HUES48 (cell line): Measurements from ENCODE around the gene FGD5.

Experiments
- H3K27ac ChIP-seq: one replicate; pipeline ENCODE4 v1.7.0; 2013; ENCODE audit warnings: low read depth, low read length, inconsistent platforms
- H3K27me3 ChIP-seq: 2 replicates; pipeline ENCODE4 v1.6.1; 2013; ENCODE audit warnings: mild to moderate bottlenecking, low read length; ENCODE audit not compliant: control insufficient read depth, insufficient read depth
- H3K36me3 ChIP-seq: 2 replicates; pipeline ENCODE4 v1.6.1; 2013; ENCODE audit warnings: low read length; ENCODE audit not compliant: control insufficient read depth, insufficient read depth
- H3K4me1 ChIP-seq: 2 replicates; pipeline ENCODE4 v1.6.1; 2013; ENCODE audit warnings: mild to moderate bottlenecking, low read length; ENCODE audit not compliant: control insufficient read depth, insufficient read depth
- H3K4me3 ChIP-seq: 2 replicates; pipeline ENCODE4 v1.5.1; 2013; ENCODE audit warnings: mild to moderate bottlenecking, low read depth, low read length
- H3K9ac ChIP-seq: 2 replicates; pipeline ENCODE4 v1.6.1; 2013; ENCODE audit warnings: mild to moderate bottlenecking, low read depth, low read length, moderate library complexity
- H3K9me3 ChIP-seq: 2 replicates; pipeline ENCODE4 v1.6.1; 2013; ENCODE audit warnings: low read length; ENCODE audit not compliant: control insufficient read depth, insufficient read depth

The FGD5 gene

DNA sequence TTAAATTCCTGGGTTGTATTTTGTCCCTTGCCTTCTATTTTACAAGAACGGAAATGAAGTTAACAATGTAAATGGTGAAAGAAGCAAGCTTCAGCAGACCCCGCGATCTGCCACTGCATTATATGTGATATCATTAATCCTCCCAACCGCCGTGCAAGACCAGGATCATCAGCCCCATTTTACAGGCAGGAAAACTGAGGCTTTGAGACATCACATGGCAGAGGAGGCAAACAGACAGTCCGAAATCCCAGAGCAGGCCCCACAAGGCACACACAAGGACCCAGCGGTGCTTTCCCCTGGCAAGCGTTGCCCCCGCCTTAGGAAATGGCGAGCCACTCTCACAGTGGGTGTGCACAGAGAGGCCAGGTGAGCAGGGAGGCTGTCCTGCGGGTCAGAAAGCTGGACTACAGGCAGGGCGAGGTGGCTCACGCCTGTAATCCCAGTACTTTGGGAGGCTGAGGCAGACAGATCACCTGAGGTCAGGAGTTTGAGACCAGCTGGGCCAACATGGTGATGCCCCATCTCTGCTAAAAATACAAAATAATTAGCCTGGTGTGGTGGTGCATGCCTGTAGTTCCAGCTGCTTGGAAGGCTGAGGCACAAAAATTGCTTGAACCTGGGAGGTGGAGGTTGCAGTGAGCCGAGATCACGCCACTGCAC, 16.2 kb downstream of the FGD5 start:
- H3K27me3 ChIP-seq, result no peaks in the 10 kb centered on the region
- H3K4me3 ChIP-seq, result no peak overlapping the region
- H3K9ac ChIP-seq, result no peak overlapping the region
- no peak overlapping the region for H3K27ac ChIP-seq
- H3K4me1 ChIP-seq, result peaks cover 21% of the 10 kb centered on the region
- H3K9me3 ChIP-seq, result no peaks in the 10 kb centered on the region
- H3K36me3 ChIP-seq, result no peaks in the 10 kb centered on the region

DNA sequence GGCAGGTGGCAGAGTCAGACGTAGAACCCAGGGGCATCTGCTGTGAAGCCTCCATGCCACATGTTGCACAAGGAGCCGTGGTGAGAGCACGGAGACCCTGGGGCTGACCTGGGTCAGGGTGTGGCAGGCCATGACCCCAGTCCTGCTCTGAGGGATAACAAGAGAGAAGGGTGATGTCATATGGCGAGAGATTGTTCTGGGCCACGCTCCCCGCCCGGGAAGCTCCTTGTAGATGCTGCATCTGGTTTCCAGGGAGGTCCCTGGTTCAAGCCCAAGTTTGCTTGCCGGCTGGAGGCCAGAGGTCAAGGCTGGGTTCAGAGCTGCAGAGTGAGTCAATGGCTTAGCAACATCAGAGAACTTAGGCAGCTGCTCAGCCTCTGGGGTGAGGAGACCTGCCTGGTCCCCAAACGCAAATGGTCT, 17.3 kb downstream of the FGD5 start:
- H3K27me3 ChIP-seq, result no peaks in the 10 kb centered on the region
- H3K36me3 ChIP-seq, result no peaks in the 10 kb centered on the region
- H3K4me3 ChIP-seq, result no peak overlapping the region
- H3K27ac ChIP-seq, result no peak overlapping the region
- no peak overlapping the region for H3K9ac ChIP-seq
- peaks cover 17% of the 10 kb centered on the region for H3K4me1 ChIP-seq
- no peaks in the 10 kb centered on the region for H3K9me3 ChIP-seq

DNA sequence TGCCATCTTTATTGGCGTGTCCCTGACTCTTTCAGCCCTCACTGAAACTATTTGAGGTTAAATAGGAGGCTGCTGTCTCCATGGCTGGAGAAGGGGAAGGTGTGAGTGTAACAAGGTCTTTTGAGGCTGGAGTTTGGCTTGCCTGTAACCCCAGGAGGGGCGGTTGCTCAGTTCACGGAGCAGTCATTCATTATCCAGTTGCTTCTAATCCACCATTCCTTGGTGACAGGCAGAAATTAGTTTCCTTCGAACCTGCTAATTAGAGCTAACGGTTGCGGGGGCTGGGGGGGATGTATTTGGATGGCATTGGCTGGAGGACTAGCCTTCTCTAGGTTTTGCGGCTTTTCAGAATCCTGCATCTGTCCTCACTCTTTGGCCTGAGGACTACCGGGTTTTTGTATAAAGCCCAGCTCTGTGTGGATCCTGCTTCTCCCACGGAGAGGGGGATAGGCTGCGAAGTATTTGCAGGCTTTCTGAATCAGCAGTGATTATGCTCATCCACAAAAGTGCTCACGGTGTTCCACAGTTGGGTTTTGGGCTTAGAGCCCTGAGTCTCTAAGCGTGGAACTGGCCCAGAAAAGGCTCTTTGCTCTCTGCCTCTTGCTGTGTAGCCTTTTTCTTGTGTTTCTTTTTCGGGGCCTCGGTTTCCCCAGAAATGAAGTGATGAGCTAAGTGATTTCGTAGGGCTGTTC, 18.6 kb downstream of the FGD5 start:
- peaks cover 17% of the 10 kb centered on the region for H3K4me1 ChIP-seq
- H3K9ac ChIP-seq, result no peak overlapping the region
- H3K27ac ChIP-seq, result no peak overlapping the region
- no peak overlapping the region for H3K4me3 ChIP-seq
- H3K9me3 ChIP-seq, result no peaks in the 10 kb centered on the region
- H3K36me3 ChIP-seq, result no peaks in the 10 kb centered on the region
- H3K27me3 ChIP-seq, result no peaks in the 10 kb centered on the region

DNA sequence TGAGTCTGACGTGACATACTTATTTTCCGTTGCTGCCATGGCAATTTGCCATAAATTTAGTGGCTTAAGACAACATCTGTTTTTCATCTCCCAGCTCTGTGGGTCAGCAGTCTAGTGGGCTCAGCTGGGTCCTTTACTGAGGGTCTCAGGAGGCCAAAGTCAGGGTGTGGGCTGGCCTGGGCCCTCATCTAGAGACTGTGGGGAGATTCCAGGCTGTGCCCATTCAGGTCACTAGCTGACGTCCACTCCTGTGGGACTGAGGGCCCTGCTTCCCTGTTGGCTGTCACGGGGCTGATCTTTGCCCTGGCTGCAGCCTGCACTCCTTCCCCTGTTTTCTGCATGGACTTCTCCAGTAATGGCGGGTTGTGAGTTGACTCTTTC, 19.1 kb downstream of the FGD5 start:
- Histone ChIP-seq H3K27ac (no peak overlapping the region), H3K4me3 (no peak overlapping the region), H3K27me3 (no peaks in the 10 kb centered on the region), H3K9me3 (no peaks in the 10 kb centered on the region), H3K4me1 (peaks cover 17% of the 10 kb centered on the region), H3K9ac (no peak overlapping the region), H3K36me3 (no peaks in the 10 kb centered on the region)

DNA sequence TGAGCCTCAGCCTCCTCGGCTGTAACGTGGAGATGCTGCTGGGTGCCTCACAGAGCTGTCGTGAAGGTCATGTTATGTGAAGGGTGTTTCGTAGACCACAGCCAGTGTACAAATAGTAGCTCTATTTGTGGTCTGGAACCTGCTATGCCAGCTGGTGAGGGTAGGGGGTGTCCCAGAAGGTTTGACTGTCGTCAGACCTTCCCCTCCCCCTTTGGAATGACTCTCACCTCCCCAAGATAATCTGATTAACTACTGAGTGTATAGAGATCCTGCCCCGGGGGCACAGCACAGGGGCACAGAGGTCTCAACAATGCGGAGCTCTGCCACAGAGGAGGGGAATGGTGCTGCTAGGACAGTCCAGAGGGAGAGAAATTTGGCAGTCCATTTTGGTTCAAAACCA, 20.5 kb downstream of the FGD5 start:
- Histone ChIP-seq H3K9ac (no peak overlapping the region), H3K4me3 (no peak overlapping the region), H3K27ac (no peak overlapping the region), H3K27me3 (no peaks in the 10 kb centered on the region), H3K36me3 (no peaks in the 10 kb centered on the region), H3K9me3 (no peaks in the 10 kb centered on the region), H3K4me1 (peaks cover 17% of the 10 kb centered on the region)

DNA sequence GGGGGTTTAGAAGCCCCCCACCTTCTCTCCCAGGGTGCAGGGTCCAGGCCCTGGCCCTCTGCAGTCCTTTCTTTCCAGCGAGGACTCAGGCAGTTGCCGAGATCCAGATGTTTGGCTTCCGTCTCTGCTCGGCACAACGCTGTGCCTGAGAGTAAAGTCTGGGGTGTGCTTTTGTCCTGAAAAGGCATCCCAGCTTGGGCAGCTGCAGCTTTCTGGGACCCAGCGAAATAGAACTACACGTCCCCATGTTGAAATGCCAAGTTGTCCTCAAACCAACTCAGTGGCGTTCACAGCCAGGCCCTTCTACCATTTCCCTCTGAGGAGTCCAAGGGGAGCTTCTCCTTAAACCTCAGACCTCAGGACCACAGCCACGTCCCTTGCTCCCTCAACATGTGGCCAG, 23.1 kb downstream of the FGD5 start:
- peaks cover 21% of the 10 kb centered on the region for H3K4me1 ChIP-seq
- no peaks in the 10 kb centered on the region for H3K9me3 ChIP-seq
- no peak overlapping the region for H3K27ac ChIP-seq
- H3K36me3 ChIP-seq, result no peaks in the 10 kb centered on the region
- H3K27me3 ChIP-seq, result no peaks in the 10 kb centered on the region
- H3K9ac ChIP-seq, result no peak overlapping the region
- H3K4me3 ChIP-seq, result no peak overlapping the region

DNA sequence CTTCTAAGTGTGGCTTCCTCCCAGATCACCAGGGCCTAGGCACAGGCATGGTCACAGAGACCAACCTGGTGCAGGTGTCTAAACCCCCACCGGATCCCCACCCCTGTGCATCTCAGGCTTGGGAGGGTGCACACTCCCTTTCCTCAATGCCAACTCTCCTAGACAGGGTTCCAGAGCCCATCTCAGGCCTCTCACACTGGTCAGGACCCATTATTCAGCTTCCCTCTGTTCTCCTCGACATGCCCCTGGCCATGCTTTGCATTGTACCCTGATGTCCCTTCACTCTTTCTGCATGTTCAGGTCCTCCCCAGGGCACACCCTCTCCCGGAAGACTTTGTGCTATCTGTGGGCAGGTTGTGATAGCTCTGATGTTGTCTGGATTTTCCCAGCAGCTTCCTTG, 23.5 kb downstream of the FGD5 start:
- no peaks in the 10 kb centered on the region for H3K9me3 ChIP-seq
- no peaks in the 10 kb centered on the region for H3K36me3 ChIP-seq
- H3K9ac ChIP-seq, result no peak overlapping the region
- H3K27ac ChIP-seq, result no peak overlapping the region
- H3K4me1 ChIP-seq, result peaks cover 22% of the 10 kb centered on the region
- H3K4me3 ChIP-seq, result no peak overlapping the region
- H3K27me3 ChIP-seq, result no peaks in the 10 kb centered on the region

DNA sequence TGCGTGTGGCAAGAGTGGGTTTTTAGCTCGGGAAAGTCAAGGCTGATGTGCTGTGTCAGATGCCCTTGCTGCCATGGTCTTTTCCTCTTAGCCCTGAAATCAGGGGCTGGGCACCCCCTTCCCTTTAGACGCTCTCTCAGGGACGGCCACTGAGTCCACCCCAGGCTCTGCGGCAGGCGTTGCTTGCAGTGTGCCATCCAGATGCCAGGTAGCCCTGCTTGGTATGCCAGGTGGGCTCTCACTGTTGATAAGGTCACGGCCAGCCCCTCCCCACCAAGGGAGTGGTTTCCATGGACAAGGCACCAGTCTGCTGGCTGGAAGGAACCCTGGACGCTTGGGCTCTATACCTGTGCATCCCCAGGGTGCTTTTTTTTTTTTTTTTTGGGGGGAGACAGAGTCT, 24.6 kb downstream of the FGD5 start:
- no peaks in the 10 kb centered on the region for H3K9me3 ChIP-seq

DNA sequence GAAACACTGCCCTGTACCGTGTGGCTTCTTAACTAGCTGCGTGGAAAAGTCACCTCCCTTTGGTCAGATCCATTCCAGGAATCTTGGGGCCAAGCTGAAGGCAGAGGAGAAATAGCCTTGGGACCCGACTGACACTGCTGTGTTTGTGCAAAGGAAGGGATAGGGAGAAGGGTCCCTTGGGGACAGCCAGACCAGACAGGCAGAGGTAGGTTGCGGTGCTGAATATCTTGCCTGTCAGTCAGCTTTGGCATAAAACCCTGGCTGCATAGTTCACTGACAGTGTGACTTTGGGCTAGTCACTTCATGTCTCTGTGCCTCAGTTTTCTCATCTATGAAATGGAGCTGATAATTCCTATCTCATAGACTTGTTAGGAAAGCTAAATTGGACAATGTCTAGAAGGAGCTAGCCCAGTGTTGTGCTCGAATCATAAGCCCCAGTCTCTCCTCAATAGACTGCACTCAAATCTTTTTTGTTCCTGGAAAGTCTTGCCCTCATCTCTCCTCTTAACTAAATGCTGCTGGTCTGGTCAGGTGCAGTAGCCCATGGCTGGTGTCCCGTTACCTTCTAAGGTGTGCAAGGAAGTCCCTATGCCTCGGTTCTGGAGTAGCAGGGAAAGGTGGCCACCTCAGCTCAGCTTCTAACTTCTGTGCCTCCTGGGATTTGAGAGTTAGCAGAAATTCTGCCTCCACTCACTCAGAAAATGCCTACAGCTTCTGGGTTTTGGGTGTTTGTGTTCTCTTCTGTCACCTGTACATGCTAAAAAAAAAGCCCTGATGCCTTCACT, 25.8 kb downstream of the FGD5 start:
- H3K27ac ChIP-seq, result no peak overlapping the region
- H3K9ac ChIP-seq, result no peak overlapping the region
- no peaks in the 10 kb centered on the region for H3K36me3 ChIP-seq
- no peaks in the 10 kb centered on the region for H3K9me3 ChIP-seq
- H3K4me3 ChIP-seq, result no peak overlapping the region
- no peaks in the 10 kb centered on the region for H3K27me3 ChIP-seq
- peaks cover 23% of the 10 kb centered on the region for H3K4me1 ChIP-seq

More for the DNA sequence above, 24.6 kb downstream of the FGD5 start:
- Histone ChIP-seq H3K9ac (no peak overlapping the region), H3K36me3 (no peaks in the 10 kb centered on the region), H3K4me1 (peaks cover 30% of the 10 kb centered on the region), H3K27ac (no peak overlapping the region), H3K4me3 (no peak overlapping the region), H3K27me3 (no peaks in the 10 kb centered on the region)

DNA sequence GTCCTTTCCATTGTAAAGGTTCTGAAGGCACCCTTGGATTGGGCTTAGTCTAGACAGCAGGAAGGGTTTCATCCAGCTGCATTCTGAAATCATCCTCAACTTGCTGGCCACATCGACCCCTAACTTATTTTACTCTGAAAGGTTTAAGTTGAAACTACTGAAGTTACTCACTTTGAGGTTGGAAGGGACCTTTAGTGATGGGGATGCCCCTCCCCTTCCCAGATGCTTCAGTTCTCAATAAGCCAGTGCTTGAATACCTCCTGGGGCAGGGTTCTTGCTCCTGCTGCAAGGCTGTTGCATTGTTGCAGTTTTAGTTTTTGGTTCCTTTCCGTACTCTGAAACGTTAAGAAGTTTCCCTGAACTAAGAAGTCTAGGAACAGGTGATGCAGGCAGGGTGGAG, 26.4 kb downstream of the FGD5 start:
- H3K4me3 ChIP-seq, result no peak overlapping the region
- H3K27ac ChIP-seq, result no peak overlapping the region
- no peaks in the 10 kb centered on the region for H3K9me3 ChIP-seq
- H3K36me3 ChIP-seq, result no peaks in the 10 kb centered on the region
- H3K9ac ChIP-seq, result no peak overlapping the region
- H3K4me1 ChIP-seq, result peaks cover 29% of the 10 kb centered on the region
- H3K27me3 ChIP-seq, result no peaks in the 10 kb centered on the region

DNA sequence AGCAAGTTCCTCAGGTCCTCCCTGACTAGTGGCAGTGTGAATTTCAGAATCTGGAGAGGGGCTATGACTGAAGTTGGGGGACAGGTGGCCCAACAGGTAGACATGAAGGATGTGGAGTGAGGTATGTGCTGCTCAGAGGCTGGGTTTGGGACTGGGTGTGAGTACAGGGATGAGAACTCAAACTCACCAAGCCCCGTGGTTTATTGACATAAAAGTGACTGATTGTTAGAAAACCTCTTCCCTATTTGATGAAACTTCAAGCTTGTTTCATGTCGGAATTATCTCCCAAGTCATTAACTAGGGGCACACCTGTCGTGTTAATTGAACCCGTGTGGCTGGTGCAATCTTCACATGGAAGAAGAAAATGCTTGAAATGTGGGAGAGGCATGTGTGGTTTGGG, 27.1 kb downstream of the FGD5 start:
- Histone ChIP-seq H3K27me3 (no peaks in the 10 kb centered on the region), H3K9ac (no peak overlapping the region), H3K36me3 (no peaks in the 10 kb centered on the region), H3K27ac (no peak overlapping the region), H3K4me3 (no peak overlapping the region), H3K9me3 (no peaks in the 10 kb centered on the region), H3K4me1 (peaks cover 29% of the 10 kb centered on the region)
